ENCODE measurements around the gene CASTOR1. TPM values are rescaled to one million over a fixed set of nuclear protein-coding genes. Genes with fewer than 3 reads are reported as not detected.
A peak's percentile ranks its signal among the peaks of the same experiment; 100 is the strongest.

The CASTOR1 gene
- polyA plus RNA-seq, 12 donors = 2.5 to 25.7 (median 4.1) TPM; not detected in 1

DNA sequence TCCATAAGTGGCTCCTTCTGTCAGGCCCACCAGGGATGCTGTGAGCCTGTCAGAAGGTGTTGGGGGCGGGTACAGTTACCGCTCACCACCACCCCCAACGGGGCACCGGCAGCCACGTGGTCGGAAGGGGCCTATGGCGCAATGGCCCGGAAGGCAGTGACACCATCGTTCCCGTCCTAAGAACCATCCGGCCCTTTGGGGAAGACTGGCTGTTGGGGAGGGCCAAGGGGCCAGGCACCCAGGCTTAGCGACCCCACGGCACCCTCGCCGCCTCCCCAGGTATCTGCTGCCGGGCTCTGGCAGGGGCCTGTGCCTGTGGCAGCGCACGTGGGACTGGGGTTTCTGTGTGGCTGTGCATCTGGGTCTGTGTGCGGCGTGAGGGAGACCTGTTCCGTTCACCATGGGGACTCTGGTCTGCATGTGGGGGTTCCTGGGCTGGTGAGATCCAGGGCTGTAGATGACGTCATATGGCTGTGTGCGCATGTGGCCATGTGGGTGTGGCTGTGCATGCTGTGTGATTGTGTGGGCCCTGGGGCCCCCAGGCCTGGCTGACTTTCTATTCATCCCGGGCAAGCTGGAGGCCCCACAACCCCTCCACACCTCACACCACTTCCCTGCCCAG is 23.4 kb downstream of the CASTOR1 start:
- DNase-seq = no peak

DNA sequence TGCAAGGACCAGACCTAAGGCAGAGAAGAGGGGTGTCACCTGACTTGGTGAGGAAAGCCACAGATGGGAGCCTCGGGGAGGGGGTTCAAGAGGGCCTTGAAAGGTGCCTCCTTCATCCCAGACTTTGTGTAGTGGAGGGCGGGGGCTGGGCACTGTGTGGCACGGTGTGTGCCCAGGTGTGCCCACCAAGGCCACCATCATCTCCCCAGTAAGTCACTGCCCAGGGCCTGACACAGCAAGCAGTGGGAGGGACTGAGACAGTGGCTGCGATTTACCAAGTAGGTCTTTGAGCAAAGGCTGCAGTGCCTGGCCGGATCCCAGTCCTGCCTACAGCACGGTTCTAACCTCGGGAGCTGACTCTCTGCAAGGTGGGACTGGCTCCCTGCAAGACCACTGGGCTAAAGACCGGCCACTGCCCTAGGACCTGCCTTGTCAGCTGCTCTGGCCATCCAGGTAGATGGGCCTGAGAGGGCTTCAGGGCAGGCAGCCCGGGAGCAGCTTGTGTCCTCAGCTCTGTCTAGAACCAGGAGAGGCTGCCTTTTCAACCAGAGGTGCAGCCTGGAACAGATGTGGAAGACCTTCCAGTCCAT is 24.1 kb downstream of the CASTOR1 start:
- no peak for DNase-seq

DNA sequence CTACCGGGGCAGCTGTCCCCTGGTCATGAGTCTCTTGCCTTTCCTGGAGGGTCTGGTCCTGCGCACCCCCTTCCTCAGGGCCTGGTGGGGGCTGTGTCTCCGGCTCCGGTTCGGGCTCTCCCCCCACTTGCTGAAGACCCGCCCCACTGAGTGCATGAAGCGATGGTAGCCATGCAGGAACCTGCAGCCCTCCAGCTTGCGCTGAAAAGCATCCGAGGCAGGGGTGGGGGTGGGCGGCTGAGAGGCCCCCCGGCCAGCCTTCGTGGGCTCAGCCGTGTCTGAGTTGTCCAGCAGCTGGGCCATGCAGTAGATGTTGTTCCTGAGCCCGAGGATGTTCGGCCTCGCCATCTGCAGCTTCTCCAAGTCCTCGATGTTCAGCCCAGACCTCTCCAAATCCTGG is 25.4 kb downstream of the CASTOR1 start:
- DNase-seq = no peak

DNA sequence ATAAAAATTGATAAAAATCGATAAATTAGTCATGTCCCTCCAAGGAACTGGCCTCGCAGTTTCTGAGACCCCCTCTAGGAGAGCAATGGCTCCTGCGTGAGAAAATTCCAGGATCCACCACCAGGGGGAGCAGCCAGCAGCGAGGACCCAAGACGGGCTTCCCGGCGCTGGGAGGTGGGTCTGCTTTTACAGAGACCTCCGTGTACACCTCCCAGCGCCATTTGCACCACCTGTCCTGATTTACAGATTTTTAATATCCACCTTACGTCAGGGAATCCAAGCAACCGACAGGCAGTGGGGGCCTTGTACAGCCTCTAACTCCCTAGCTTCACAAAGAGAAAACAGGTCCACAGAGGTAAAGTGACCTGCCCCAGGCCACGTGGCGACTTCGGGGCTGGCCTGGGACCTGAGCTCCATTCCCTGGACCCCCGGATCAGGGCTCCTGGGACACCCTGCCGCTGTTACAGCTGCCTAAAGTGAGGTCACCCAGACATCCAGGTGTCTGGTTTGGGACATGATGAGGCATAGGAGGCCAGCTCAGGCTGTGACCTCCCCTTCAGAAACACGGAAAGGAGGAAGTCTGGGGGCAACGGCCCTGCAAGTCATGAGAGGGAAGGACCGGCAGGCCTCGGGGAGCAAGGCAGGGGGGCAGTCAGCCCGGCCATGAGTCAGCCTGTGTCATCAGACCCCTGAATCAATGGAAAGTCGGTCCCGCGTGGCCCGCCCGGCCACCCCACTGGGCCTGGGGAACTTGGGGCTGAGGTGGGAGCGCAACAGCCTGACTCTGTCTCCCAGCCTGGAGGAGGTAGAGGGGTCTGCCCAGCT is 26.2 kb downstream of the CASTOR1 start:
- DNase-seq = peak; percentile 66

DNA sequence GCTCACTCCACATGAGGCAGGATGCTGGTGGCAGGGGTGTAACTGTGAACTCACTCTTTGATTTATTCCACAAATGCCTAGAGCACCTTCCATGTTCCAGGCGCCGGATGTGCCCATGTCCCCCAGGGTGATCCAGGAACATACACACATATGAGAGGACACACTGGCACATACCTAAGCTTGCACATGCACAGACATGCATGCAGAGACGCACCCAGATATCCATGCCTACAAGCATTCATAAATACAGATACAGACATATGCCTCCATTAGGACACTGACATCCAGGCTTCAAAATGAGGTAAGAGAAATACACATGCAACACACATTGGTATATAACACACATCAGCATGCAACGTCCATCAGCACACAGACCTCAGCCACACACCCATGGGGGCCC is 27.2 kb downstream of the CASTOR1 start:
- no peak for DNase-seq

DNA sequence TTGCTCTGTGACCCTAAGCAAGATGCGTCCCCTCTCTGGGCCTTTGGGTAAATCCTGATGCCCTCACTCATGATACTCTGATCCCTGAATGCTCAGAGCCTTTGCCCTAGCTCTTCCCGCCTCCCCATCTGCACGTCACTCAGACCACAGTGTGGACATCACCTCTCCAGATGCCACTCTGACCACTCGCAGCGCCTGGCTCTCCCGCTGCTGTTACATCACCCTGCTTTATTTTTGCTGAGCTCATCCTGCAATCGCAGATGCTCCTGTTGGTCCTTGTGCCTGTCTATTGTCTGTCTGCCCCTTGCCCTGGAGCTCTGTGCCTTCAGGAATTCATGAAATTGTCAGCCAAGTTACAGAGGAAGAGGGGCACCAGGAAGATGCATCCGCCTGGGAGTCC is 28.2 kb downstream of the CASTOR1 start:
- no peak for DNase-seq

- no peak for DNase-seq
Measured at GRCh38 chr22:30260682-30261081, 28.6 kb downstream of the CASTOR1 start.

DNA sequence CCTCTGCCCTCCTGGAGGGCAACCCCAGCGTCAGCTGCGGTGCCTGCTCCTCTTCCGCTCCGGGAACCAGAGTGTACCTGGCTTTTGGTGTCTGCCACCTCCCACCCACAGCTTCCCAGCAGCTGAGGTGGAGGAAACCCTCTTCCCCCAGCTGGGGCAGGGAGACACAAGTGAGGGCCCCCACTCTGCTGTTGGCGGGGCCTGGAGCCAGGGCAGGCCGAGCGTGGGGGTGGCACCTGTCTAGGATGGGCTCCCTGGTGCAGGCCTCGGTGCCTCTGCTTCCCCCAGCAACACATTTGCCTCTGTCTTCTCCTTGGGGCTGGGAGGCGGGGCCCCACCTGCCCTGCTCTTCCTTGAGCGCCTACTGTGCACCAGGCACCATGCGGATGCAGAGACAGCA is 29.0 kb downstream of the CASTOR1 start:
- DNase-seq = no peak

- no peak for DNase-seq
Measured at GRCh38 chr22:30254314-30254713, 35.0 kb downstream of the CASTOR1 start.

- no peak for DNase-seq
Measured at GRCh38 chr22:30253205-30253852, 36.0 kb downstream of the CASTOR1 start.

DNA sequence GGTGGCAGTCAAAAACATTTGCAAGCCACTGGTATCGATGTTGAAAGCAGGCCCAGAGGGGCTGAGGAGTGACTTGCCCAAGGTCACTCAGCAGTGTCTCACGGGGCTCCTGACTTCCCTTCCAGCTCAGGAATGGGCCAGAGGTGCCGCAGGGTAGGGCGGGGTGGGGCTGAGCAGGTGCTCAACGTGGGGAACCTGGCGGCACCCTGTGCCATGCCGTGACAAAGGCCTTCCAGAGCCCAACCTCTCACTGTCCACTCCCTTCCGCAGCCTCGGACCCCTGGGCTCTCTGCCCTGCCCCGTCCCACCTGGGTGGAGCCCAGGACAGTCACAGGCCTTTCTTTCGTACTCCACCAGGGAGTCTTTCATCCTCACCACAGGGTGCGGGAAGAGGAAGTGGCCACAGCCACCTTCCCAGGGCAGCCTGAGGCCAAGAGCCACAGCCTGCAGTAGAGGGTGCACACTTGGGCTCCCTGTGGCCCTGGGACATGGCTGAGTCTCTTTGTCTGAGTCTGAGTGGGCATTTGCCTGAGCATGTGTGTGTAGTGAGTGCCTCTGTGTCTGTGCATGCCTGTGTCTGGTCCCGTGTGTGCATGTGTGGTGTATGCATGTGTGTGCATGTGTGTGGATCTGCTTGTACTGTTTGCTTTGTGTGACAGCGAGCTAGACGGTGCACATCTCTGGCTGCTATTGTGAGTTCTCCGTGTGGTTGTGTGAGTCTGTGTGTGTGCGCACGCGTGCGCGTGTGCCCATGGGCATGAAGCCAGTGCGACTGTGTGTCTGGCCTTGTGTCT is 36.7 kb downstream of the CASTOR1 start:
- no peak for DNase-seq

GRCh38 chr22:30251711-30252110 is 37.6 kb downstream of the CASTOR1 start:
- DNase-seq = no peak

DNA sequence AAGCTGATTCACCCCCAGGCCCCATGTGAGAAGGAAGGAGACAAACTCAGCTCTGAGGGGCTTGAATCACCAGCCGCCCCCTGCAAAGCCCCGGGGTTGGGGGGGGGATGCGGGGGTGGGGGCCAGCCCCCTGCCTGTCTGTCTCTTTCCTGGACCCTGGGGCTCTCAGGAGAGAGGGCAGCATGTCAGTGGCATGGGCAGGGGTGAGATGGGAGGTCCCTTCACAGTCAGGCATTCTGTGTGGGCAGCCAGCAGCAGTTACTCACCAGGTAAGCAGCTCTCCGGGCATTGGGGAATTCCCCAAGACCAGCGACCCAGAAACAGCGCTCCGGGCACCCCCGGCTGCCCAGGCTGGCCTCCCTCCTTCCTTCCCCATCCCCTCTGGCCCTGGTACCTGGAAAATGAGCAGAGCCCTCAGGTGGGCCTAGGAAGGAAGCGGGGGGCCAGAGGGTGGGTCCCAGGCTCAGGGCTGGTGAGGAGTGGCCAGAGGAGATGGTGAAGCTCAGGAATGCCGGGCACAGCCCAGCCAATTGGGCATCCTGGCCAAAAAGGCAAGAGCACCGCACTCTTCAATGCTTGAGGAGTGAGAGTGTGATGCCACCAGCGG is 38.5 kb downstream of the CASTOR1 start:
- no peak for DNase-seq

GRCh38 chr22:30250039-30250565 is 39.2 kb downstream of the CASTOR1 start:
- DNase-seq = no peak

- peak; percentile 66 for DNase-seq
Measured at GRCh38 chr22:30249049-30250038, 40.0 kb downstream of the CASTOR1 start.

DNA sequence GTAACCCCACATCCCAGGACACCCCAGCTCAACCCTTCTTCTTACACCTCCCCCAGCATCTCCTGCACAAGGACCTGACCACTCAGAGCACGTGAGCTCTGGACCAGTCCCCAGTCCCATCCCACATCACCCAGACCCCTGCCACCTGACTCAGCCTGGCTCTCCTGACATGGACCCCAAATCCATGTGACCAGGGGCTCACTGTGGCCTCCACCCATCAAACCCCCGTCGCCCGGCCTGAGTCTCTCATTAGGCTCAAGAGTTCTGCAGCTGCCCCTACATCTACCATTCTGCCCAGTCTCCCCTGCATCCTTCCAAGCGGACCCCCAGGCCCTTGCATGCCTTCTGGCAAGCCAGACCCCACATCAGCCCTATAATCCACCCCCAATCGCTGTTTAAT is 40.8 kb downstream of the CASTOR1 start:
- no peak for DNase-seq

GRCh38 chr22:30247974-30248373 is 41.3 kb downstream of the CASTOR1 start:
- no peak for DNase-seq

GRCh38 chr22:30247561-30247960 is 41.7 kb downstream of the CASTOR1 start:
- DNase-seq = no peak

GRCh38 chr22:30246814-30247376 is 42.4 kb downstream of the CASTOR1 start:
- no peak for DNase-seq
